Colonic mucosa (tissue), 4 donors: ENCODE data around the gene CCDC194. TPM values are rescaled to one million over a fixed set of nuclear protein-coding genes. Genes with fewer than 3 reads are reported as not detected.

Experiments used
- DNase-seq: peaks from one replicate; pipeline ENCODE4 v3.0.0-alpha.2; 2020
- H3K27ac ChIP-seq: fragments of 200-600 bp; one replicate; pipeline ENCODE4 v1.8.0; 2021
- H3K27me3 ChIP-seq: fragments of 200-600 bp; one replicate; pipeline ENCODE4 v1.8.0; 2021
- H3K36me3 ChIP-seq: fragments of 200-600 bp; one replicate; pipeline ENCODE4 v1.8.0; 2021
- H3K4me1 ChIP-seq: fragments of 200-600 bp; one replicate; pipeline ENCODE4 v1.8.0; 2021; ENCODE audit warnings: mild to moderate bottlenecking
- H3K4me3 ChIP-seq: fragments of 200-600 bp; one replicate; pipeline ENCODE4 v1.8.0; 2021
- H3K9ac ChIP-seq, 2 donors: one replicate each; pipeline ENCODE4 v1.7.0; 2013; ENCODE audit warnings: control low read depth in 2 of 2, low read depth in 2 of 2, low read length in 2 of 2
- H3K9me3 ChIP-seq: fragments of 200-600 bp; one replicate; pipeline ENCODE4 v1.8.0; 2021
- CTCF ChIP-seq: fragments of 200-600 bp; IDR thresholded peaks from one replicate; pipeline ENCODE4 v1.8.0; 2022; ENCODE audit warnings: antibody characterized with exemption, mild to moderate bottlenecking
- intact Hi-C: fragments of 100-400 bp; cut with DNase I; formaldehyde crosslinking; loops from one replicate; pipeline ENCODE4 v1.14.1; 2022
- total RNA-seq, 2 donors: library from RNA; stranded (reverse); fragmentation: NEBNext Ultra II Directional in 1 of 2; extraction: Animal tissue kit (Norgen Biotek cat#: 25700) in 1 of 2; gene quantifications; one replicate each; pipeline ENCODE4 v1.2.1, GENCODE V29; 2021
- donor health status: healthy.
- donor health status: DM: no; HTN: no; CAD: no.
- donor health status: DM: no; HTN: no; CAD: no.

CCDC194 gene
- total RNA-seq, 2 donors from 2014 or later: not detected

- Histone ChIP-seq H3K9me3 (no peaks in the 10 kb centered on the region), H3K27me3 (peaks cover 12% of the 10 kb centered on the region), H3K4me1 (peaks cover 6% of the 10 kb centered on the region), H3K36me3 (no peaks in the 10 kb centered on the region), H3K4me3 (peak overlapping the region; percentile 35), H3K27ac (no peak overlapping the region), H3K9ac (peak overlapping the region in 1 of 2 donors; percentile 45)
- TF ChIP-seq CTCF: no peak
- intact Hi-C loops: loop anchor here (5.0 kb wide), 2 partner anchors 77 to 98 kb away; no protein-coding TSS in a partner anchor
- no peak for DNase-seq
Measured at GRCh38 chr19:17389957-17390664, 3.9 kb downstream of the CCDC194 start.

GRCh38 chr19:17389288-17389687 lies 4.7 kb downstream of the CCDC194 start:
- no peaks in the 10 kb centered on the region for H3K9me3 ChIP-seq
- no peak overlapping the region for H3K9ac ChIP-seq
- H3K36me3 ChIP-seq: no peaks in the 10 kb centered on the region
- H3K27me3 ChIP-seq: peaks cover 12% of the 10 kb centered on the region
- no peak for TF ChIP-seq CTCF
- intact Hi-C loops: loop anchor here (5.0 kb wide), 1 partner anchor 97 kb away; no protein-coding TSS in a partner anchor
- no peak for DNase-seq
- H3K4me3 ChIP-seq: no peak overlapping the region
- H3K27ac ChIP-seq: no peak overlapping the region
- peaks cover 6% of the 10 kb centered on the region for H3K4me1 ChIP-seq

GRCh38 chr19:17385878-17386611 lies 8.0 kb downstream of the CCDC194 start:
- no peaks in the 10 kb centered on the region for H3K9me3 ChIP-seq
- no peak overlapping the region for H3K9ac ChIP-seq
- H3K27ac ChIP-seq: no peak overlapping the region
- intact Hi-C loops: loop anchor here (2.0 to 5.0 kb wide), 2 partner anchors 41 to 94 kb away; no protein-coding TSS in a partner anchor
- H3K4me1 ChIP-seq: no peaks in the 10 kb centered on the region
- no peaks in the 10 kb centered on the region for H3K27me3 ChIP-seq
- peak; percentile 89 for TF ChIP-seq CTCF
- H3K4me3 ChIP-seq: no peak overlapping the region
- peak; percentile 63 for DNase-seq
- no peaks in the 10 kb centered on the region for H3K36me3 ChIP-seq

GRCh38 chr19:17380426-17381138 lies 13.4 kb downstream of the CCDC194 start:
- intact Hi-C loops: no loop called here
- Histone ChIP-seq H3K9ac (no peak overlapping the region), H3K36me3 (no peaks in the 10 kb centered on the region), H3K27me3 (no peaks in the 10 kb centered on the region), H3K27ac (no peak overlapping the region), H3K4me1 (no peaks in the 10 kb centered on the region), H3K9me3 (no peaks in the 10 kb centered on the region), H3K4me3 (no peak overlapping the region)
- no peak for TF ChIP-seq CTCF
- DNase-seq: no peak

GRCh38 chr19:17379221-17379631 lies 14.8 kb downstream of the CCDC194 start:
- intact Hi-C loops: no loop called here
- Histone ChIP-seq H3K27me3 (no peaks in the 10 kb centered on the region), H3K4me3 (no peak overlapping the region), H3K27ac (no peak overlapping the region), H3K9ac (no peak overlapping the region), H3K4me1 (no peaks in the 10 kb centered on the region), H3K9me3 (no peaks in the 10 kb centered on the region), H3K36me3 (no peaks in the 10 kb centered on the region)
- DNase-seq: no peak
- no peak for TF ChIP-seq CTCF
